Fibroblast of lung (primary cell): ENCODE results near the gene TXNDC11. TPM values are rescaled to one million over a fixed set of nuclear protein-coding genes. Genes with fewer than 3 reads are reported as not detected.
A peak's percentile ranks its signal among the peaks of the same experiment; 100 is the strongest.

Experiments
- DNase-seq, 2 donors: peaks; one replicate each; pipeline versions ENCODE4 v3.0.0 to v3.0.0-alpha.2; 2010; ENCODE audit warnings: low read depth in 2 of 2
- H2AFZ ChIP-seq: 2 replicates; pipeline ENCODE4 v1.5.1; 2012; ENCODE audit warnings: low read length, control low read depth, inconsistent platforms
- H3K27ac ChIP-seq: 2 replicates; pipeline ENCODE4 v1.5.1; 2011; ENCODE audit warnings: low read length, control low read depth; ENCODE audit not compliant: insufficient read depth
- H3K27me3 ChIP-seq: 2 replicates; pipeline ENCODE4 v1.5.1; 2011; ENCODE audit warnings: mild to moderate bottlenecking, low read length; ENCODE audit not compliant: control insufficient read depth, insufficient read depth
- H3K36me3 ChIP-seq: 2 replicates; pipeline ENCODE4 v1.5.1; 2011; ENCODE audit warnings: low read length; ENCODE audit not compliant: control insufficient read depth, insufficient read depth
- H3K4me1 ChIP-seq: 2 replicates; pipeline ENCODE4 v1.5.1; 2011; ENCODE audit warnings: low read length; ENCODE audit not compliant: control insufficient read depth, insufficient read depth; ENCODE audit errors: extremely low read depth
- H3K4me2 ChIP-seq: 2 replicates; pipeline ENCODE4 v1.5.1; 2011; ENCODE audit warnings: low read length, control low read depth; ENCODE audit not compliant: insufficient read depth; ENCODE audit errors: extremely low read depth
- H3K4me3 ChIP-seq, 4 experiments: fragments of 200-600 bp in 1 of 4; sonication (generic) in 1 of 4; replicated peaks in 1 of 4; 2 replicates each; pipeline ENCODE4 v1.5.1; 2011 to 2016; ENCODE audit warnings: low read length in 4 of 4, low read depth in 3 of 4, mild to moderate bottlenecking in 3 of 4, control low read depth in 2 of 4, inconsistent platforms in 1 of 4, mixed read lengths in 1 of 4; ENCODE audit not compliant: insufficient read depth in 1 of 4; ENCODE audit errors: control extremely low read depth in 1 of 4
- H3K79me2 ChIP-seq: 2 replicates; pipeline ENCODE4 v1.5.1; 2012; ENCODE audit warnings: mild to moderate bottlenecking, low read length, inconsistent platforms; ENCODE audit not compliant: control insufficient read depth, insufficient read depth
- H3K9ac ChIP-seq: 2 replicates; pipeline ENCODE4 v1.5.1; 2011; ENCODE audit warnings: mild to moderate bottlenecking, low read length, control low read depth; ENCODE audit not compliant: insufficient read depth
- H3K9me3 ChIP-seq: 2 replicates; pipeline ENCODE4 v1.5.1; 2012; ENCODE audit warnings: low read depth, low read length; ENCODE audit not compliant: control insufficient read depth, insufficient read depth
- H4K20me1 ChIP-seq: 2 replicates; pipeline ENCODE4 v1.5.1; 2011; ENCODE audit warnings: low read length; ENCODE audit not compliant: control insufficient read depth, insufficient read depth; ENCODE audit errors: extremely low read depth
- CTCF ChIP-seq, 2 donors: IDR thresholded peaks in 1 of 2; conservative IDR thresholded peaks in 1 of 2; 1 replicate in 1 of 2; 2 replicates in 1 of 2; pipeline ENCODE4 v1.5.1; 2011 to 2012; ENCODE audit warnings: low read length in 2 of 2, control low read depth in 1 of 2, inconsistent platforms in 1 of 2, low read depth in 1 of 2, mild to moderate bottlenecking in 1 of 2
- EZH2 ChIP-seq: IDR thresholded peaks from 2 replicates; pipeline ENCODE4 v1.5.1; 2012; ENCODE audit warnings: low read length, control low read depth, mild to moderate bottlenecking; ENCODE audit errors: missing control alignments
- polyA plus RNA-seq, 2 donors: library from polyadenylated mRNA; depleted of rRNA in 1 of 2; stranded (reverse) in 1 of 2; unstranded in 1 of 2; fragments of >200 nt; gene quantifications; 2 replicates each; pipeline ENCODE4 v1.2.1, GENCODE V29; 2011 to 2012; ENCODE audit warnings: missing spikeins in 1 of 2
- total RNA-seq: library from RNA; depleted of rRNA; stranded (reverse); fragments of >200 nt; gene quantifications from 2 replicates; pipeline ENCODE4 v1.2.1, GENCODE V29; 2014

The TXNDC11 gene
- total and polyA plus RNA-seq, 2 donors (not counting 1 experiment from before 2014, with no cell fraction given), result 26.8 to 46.2 TPM

- H3K4me1 ChIP-seq, result peaks cover 18% of the 10 kb centered on the region
- peak overlapping the region in 1 of 4 experiments; percentile 10 for H3K4me3 ChIP-seq
- TF ChIP-seq CTCF (conservative IDR thresholded peaks at IDR 0.05 in 1 of 2, IDR thresholded peaks at IDR 0.05 in 1 of 2; ENCODE audit: low read depth in 1 of 2, low read length in 2 of 2) (no peak), EZH2 (no peak)
- H3K9me3 ChIP-seq, result no peaks in the 10 kb centered on the region
- no peaks in the 10 kb centered on the region for H3K27me3 ChIP-seq
- H2AFZ ChIP-seq, result no peak overlapping the region
- H3K27ac ChIP-seq, result peak overlapping the region; percentile 73
- H3K4me2 ChIP-seq, result peak overlapping the region; percentile 3
- H4K20me1 ChIP-seq, result no peaks in the 10 kb centered on the region
- H3K79me2 ChIP-seq, result peaks cover 57% of the 10 kb centered on the region
- H3K9ac ChIP-seq, result no peak overlapping the region
- H3K36me3 ChIP-seq, result no peaks in the 10 kb centered on the region
- peak; percentile 36 to 38 for DNase-seq
Observed at GRCh38 chr16:11781773-11782172, 39.1 kb upstream of the TXNDC11 start.

- no peak overlapping the region for H3K9ac ChIP-seq
- no peak overlapping the region for H3K4me3 ChIP-seq
- H3K79me2 ChIP-seq, result peaks cover 50% of the 10 kb centered on the region
Observed at GRCh38 chr16:11780991-11781680, 38.5 kb upstream of the TXNDC11 start.

GRCh38 chr16:11779074-11779473, 36.4 kb upstream of the TXNDC11 start:
- TF ChIP-seq EZH2 (no peak), CTCF (conservative IDR thresholded peaks at IDR 0.05 in 1 of 2, IDR thresholded peaks at IDR 0.05 in 1 of 2; ENCODE audit: low read depth in 1 of 2, low read length in 2 of 2) (no peak)
- no peak for DNase-seq
- H3K27me3 ChIP-seq, result no peaks in the 10 kb centered on the region
- H3K9ac ChIP-seq, result no peak overlapping the region
- H2AFZ ChIP-seq, result no peak overlapping the region
- H3K9me3 ChIP-seq, result no peaks in the 10 kb centered on the region
- H3K79me2 ChIP-seq, result peaks cover 36% of the 10 kb centered on the region
- H3K4me2 ChIP-seq, result no peak overlapping the region
- peaks cover 18% of the 10 kb centered on the region for H3K4me1 ChIP-seq
- no peaks in the 10 kb centered on the region for H4K20me1 ChIP-seq
- no peak overlapping the region for H3K27ac ChIP-seq
- no peak overlapping the region for H3K4me3 ChIP-seq
- peaks cover 4% of the 10 kb centered on the region for H3K36me3 ChIP-seq

More at GRCh38 chr16:11780991-11781680, 38.5 kb upstream of the TXNDC11 start:
- Histone ChIP-seq H3K9me3 (no peaks in the 10 kb centered on the region), H3K27me3 (no peaks in the 10 kb centered on the region), H3K4me1 (peaks cover 18% of the 10 kb centered on the region), H3K4me2 (no peak overlapping the region), H2AFZ (no peak overlapping the region), H3K36me3 (no peaks in the 10 kb centered on the region), H4K20me1 (no peaks in the 10 kb centered on the region), H3K27ac (peak overlapping the region; percentile 11)
- peak in 1 of 2 donors; percentile 82 for DNase-seq
- TF ChIP-seq EZH2, result no peak
- TF ChIP-seq CTCF (conservative IDR thresholded peaks at IDR 0.05 in 1 of 2, IDR thresholded peaks at IDR 0.05 in 1 of 2; ENCODE audit: low read depth in 1 of 2, low read length in 2 of 2), result no peak
